HG03045 (cell line): ENCODE results near the gene PTCD1.

Experiments used
- ATAC-seq: cut with Tn5 transposase; IDR thresholded peaks from one replicate; pipeline ENCODE4 v1.9.1; 2021; ENCODE audit warnings: mild to moderate bottlenecking, moderate library complexity; ENCODE audit not compliant: unreplicated experiment

Gene PTCD1

DNA sequence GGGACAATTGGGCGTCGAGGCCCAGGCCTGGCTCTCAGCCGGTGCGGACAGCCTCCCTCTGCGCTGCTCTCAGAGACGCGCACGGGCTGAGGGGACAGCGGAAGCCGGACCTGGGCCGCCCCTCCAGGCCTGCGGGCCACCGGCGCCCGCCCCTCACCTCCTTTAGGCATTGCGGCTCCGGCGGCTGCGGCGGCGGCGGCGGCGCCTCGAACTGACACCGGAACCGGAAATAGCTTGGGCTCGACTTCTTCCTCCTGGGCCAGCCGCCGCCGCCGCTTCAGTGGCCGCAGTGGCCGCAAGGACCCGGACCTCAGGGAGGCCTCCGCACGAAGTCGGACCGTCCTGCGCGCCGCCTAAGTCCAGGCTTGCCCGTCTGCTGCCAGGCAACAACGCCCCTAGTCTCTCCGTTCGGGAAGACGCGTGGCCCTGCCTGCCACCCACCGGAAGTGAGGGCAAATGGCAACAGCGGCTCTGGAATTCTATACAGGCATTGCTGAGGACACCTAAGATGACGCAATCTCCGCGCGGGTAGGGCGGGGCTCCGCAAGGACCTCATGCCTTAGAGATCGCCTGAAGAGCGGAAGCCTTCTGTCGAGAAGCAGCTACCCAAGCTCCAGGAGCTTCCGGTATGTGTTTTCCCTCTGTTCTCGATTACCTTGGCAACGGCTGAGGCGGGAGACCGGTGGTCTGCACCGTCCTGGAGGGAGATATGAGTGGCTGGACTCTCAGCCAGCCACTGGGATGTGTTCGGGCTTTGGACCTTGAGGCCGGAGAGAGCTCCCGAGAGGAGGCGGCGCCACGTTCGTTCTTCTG lies 30.0 kb downstream of the PTCD1 start, which contains the start of the genes BUD31 and PDAP1:
BUD31 (plus strand) TSS at position 591 of the 813 bp plus-strand sequence. CDS start 2,124 bp downstream, outside the sequence.
PDAP1 (minus strand) TSS at position 219 of the 813 bp plus-strand sequence; CDS start at position 170, 49 bp downstream.
- ATAC-seq: peak; percentile 80

DNA sequence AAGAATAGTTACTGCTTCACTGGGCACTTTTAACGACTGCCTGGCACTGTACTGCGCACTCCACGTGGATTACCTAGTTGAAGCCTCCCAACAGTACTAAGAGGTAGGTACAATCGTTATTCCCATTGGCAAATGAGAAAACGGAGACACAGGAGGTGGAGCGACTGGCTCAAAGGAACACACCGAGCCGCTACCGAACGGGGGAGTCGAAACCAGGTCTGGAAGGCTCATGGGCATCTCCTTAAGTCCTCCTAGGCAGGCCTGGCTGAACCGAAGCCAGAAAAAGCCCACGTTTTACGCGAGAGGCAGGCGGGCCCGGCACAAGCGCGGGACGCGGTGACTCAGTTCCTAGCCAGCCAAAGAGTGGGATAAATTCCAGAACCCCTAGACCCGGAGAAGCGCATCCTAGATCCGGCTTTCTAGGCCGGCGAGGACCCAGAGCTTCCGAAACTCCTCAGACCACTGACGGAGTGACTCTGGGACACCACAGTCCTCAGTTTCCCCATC lies 30.7 kb downstream of the PTCD1 start:
- no peak for ATAC-seq

DNA sequence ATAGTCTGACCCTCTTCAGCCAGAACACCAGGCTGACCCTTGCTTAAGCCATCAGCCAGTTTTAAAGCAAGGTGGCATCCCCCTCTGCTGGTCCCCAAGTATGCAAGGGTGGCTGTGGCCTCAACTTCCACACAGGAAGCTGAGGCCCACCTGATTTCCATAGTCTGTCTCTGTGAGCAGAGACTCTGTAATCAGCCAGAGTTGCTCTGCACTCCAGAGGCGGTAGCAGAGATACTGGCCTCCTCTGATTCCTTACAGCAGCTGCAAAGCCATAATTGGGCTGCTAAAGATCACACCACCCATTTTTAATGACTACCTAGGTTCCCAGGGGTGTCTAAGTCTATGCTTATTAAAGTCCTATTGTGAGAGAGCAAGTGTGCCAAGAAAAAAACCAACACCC lies 32.0 kb downstream of the PTCD1 start:
- no peak for ATAC-seq

DNA sequence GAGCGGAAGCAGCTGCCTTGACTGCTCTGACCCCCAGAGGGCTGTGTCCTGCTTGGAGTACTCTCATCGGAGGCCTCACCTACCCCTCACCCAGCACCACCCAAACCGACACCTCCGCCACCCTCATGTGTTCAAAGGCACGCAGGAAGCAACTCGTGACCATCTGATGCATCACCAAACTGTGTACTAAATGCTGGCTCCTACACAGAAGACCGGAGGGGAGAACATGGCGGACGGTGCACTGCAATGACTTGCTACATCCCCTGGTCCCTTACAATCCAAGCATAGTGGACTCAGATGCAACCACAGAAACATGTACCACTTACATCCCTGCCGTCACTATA lies 33.6 kb downstream of the PTCD1 start:
- ATAC-seq: no peak

DNA sequence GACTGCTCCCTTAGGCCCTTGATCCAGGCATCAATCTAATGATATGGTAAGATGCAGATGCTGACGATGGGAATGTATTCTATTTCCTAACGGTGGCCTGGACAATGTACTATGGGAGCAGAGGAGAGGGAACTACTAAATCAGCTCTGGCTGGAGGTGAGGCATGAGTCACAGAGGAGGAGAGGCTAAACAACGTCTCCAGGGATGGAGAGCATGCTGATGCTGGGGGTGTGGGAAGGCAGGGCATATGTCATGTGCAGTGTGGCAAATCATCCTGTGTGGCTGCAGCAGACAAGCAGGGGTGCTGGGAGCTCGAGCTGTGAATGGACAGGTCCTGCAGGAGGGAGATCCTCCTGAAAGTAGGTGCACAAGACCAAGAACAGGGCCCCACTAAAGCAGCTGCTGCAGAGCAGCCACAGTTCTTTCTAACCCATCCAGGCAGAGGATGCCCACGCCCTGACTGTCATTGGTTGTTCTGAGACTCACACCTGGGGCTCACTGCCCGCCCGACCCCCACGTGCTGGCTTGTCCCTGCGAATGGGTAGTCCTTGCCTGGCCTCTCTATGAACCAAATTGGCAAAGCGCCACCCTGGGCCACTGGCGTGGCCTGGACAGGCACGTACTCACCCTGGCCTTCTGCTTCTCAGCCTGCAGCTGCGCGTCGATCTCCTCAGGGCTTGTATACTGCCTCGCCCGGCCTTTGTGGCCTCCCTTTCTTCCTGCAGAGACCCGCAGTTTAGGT lies 34.2 kb downstream of the PTCD1 start:
- ATAC-seq: no peak

DNA sequence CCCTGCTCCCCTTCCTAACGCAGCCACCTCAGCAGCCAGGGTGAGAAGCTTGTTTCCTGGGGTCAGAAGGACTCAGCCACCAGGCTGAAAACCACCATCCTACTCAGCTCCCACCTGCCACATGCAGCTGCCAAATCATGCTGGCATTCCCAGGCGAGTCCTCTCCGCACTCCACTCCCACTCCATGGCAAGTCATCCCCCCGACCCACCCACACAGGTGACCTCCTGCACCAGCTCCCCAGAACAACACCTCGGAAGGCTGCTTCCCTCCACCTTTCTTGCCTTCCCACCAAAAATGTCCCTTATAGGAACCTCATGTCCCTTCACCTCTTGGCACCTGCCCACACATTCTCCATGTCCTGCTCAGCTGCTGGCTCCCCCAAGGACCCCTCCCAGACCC lies 34.8 kb downstream of the PTCD1 start:
- ATAC-seq: no peak

DNA sequence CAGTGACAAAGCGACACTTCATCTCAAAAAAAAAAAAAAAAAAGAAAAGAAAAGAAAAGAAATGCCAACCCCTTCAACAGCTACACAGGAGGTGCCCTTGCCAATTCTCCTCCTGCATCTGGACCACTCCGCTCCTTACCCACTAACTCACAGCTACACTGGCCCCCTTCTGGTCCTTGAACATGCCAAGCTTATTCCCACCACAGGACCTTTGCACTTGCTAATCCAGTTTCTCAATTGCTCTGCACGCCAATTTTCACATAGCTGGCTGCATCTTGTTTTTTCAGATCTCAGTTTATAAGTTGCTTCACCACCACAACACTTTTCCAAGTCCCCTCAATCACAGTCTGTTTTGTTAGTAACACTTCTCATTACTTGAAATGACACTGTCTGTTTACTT lies 35.7 kb downstream of the PTCD1 start:
- ATAC-seq: no peak

DNA sequence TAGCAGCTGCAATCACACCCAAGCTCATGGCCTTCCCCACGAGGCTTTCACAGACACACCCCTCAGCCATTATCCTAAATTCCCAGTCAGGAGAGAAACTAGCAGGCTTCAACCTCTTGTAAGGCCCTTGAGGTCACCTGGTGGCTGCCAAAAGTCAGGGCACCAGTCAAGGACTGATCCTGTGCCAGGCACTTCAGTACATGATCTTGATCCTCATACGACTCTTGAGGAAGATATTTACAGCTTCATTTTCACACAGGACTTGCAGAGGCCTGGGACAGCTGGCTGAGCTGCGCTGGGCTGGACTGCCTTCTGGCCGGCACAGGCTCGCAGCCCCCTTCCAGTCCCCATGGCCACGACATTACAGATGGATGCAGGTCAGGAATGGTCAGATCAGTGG lies 39.0 kb downstream of the PTCD1 start:
- no peak for ATAC-seq

DNA sequence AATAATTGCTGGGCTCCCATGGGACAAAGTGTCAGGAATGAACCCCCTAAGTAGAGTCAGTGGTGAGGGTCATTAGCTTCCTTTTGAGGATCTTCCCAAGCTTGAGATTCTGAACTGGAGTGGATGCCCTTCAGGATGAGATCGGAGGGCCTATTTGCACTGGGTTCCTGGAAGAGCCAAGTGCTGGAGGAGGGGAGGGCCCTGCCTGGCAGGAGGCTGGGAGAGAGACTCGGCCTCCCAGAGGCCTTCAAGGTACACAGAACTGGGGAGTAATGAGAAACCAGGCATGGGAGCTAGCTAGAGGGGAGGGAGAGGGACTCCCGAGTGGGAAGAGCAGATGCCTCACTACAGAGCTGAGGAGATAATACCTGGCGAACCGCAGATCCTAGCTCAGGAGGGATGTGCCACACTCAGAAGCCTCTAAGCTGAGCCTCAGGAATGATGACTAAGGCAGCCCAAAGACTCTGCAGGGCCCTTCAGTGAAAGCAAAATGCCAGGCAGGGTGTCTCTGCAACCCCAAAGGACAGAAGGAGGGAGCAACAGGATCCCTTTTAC lies 39.6 kb downstream of the PTCD1 start:
- no peak for ATAC-seq

DNA sequence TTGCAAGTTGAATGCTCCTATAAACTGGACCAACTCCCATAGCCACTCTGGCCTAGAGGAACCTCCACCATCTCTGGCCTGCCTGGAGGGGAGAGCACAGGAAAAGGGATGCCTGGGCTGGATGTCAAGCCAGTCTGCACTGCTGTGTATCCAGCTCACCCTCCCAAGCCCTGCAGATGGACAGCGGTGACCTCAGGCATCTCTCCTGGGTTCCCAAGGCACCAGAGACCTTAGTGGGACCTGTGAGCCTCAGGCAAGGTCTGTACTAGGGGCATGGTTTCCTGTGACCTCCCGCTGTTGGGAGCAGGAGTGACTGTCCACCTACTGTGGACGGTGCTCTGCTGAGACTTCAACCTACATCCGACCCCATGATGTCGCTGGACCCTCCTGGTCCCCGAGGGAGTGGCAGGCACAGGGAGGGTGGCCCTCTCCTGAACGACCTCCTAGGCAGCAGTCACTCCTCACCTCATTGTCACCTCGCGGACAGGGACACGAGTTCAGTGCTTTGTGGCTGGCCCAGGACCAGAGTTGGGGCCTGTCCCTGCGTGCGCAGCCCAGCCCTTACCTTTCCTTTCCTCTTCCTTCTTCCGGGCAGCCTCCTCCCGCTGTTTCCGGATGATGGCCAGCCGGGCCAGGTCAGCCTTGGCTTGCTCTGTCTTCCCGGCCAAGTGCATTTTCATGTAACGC lies 41.2 kb downstream of the PTCD1 start:
- no peak for ATAC-seq

DNA sequence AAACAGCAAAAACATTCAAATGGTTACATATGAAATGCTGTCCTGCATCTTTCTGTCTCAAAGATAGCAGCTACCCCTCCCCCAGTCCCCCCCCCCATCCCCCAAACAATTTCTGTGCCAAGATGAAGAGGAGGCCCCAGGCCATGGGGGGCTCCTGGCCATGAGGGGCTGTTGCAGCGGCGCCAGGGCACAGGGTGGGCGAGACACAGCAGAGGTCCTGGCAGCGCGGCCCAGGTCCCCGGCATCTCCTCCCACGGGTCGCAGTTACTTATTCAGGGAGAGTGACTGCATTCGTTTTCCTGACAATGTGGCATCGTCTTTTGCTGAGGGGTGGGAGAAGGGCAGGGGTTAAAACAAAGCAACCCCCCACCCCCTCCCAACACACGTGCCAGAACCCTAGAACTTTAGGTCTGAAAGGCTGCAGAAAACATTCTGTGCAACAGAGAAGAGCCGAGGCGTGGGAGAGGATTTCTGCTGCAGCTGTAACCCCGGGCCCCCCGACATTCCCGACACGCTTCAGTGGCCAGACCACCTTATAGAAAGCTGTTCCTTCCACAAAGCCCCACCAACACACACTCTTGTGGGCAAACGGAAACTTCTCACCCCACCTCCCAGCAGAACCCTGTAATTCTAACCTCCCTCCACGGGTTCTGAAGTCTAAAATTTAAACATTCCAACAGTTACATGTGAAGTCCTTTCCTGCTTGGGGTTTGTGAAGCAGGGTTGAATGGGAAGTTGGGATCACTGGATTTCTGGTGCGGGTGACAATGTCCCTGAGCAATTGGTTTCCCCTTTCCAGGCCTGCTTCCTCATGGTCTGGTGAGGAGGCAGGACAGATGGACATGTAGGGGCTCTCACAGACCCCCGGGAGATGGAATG lies 41.9 kb downstream of the PTCD1 start:
- no peak for ATAC-seq

DNA sequence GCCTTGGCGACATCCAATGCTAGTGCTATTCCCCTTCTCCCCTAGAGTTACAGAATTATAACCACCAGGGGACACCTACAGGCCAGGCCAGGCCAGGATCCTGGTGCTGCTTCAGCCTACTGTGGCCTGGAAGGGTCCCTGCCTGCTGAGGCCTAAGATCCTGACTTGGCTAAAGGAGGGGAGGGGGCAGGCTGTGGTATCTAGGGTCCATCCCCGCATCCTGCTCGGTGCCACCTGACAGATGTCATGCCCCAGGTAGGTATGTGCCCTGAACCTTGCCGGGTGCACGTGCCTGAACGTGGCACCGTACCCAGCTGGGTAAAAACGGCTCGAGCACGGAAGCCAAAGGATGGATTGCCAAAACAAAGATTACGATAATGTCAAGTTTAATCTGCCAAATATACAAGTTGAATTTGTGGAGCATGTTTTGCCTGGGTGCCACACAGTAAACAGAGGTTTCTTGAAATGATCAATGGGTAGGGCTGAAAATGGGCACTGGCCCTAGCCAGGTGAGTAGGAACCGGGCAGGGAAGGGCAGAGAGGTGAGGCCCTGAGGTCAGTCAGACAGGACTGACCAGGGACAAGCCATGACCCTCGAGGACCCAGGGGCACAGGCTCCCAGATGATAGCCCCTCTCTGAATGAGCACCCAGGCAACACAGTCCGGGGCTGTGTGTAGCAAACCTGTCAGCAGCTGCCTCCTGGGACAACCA lies 42.8 kb downstream of the PTCD1 start:
- no peak for ATAC-seq

DNA sequence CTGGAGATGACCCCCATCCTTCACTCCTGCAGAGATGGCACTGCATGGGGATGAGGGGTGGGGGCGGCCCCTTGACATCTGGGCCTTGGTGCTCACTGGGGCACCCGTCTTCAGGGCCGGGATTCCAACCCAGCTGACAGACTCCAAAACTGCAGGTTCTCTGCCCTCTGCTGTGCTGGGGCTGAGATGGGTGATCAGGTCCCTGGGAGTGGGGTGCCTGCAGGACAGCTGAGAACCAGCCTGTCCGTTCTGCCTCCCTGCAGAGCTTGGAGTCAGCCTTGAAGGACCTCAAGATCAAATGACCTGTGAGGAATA lies 44.5 kb downstream of the PTCD1 start:
- no peak for ATAC-seq

DNA sequence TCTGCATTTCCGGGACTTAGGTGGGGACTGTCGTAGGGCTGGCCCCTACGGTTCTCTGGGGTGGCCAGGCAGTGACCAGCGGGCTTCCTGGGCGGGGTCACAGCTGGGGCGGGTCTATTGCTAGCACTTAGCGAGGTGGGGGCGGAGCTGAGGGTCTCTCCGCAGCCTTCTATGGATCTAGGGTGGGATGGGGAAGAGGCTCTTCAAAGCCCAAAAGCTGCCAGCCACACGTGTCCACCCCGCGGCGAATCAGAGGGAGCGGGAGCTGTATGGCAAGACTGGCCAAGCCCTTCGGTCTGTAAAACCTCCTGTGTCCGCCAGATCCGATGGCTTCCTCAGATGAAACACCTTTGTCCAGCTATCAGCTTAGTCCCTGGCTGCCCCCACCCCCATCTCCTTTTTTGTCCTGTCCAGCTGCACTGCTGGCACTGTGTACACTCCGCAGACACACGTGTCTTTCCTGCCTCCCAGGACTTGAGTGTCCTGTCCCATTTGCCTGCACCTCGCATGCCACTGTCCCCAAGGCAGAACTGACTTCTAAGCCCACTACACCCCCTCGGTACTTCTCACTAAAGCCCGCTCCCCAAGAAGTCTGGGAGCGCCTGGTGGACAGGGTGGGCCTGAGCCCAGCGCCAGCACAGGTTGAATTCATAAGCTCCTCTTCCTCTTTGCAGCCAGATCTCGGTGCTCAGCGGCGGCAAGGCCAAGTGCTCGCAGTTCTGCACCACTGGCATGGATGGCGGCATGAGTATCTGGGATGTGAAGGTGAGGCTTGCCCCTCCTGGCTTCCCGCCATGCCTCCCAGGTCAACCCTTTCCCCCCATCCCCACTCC lies 45.0 kb downstream of the PTCD1 start:
- no peak for ATAC-seq

DNA sequence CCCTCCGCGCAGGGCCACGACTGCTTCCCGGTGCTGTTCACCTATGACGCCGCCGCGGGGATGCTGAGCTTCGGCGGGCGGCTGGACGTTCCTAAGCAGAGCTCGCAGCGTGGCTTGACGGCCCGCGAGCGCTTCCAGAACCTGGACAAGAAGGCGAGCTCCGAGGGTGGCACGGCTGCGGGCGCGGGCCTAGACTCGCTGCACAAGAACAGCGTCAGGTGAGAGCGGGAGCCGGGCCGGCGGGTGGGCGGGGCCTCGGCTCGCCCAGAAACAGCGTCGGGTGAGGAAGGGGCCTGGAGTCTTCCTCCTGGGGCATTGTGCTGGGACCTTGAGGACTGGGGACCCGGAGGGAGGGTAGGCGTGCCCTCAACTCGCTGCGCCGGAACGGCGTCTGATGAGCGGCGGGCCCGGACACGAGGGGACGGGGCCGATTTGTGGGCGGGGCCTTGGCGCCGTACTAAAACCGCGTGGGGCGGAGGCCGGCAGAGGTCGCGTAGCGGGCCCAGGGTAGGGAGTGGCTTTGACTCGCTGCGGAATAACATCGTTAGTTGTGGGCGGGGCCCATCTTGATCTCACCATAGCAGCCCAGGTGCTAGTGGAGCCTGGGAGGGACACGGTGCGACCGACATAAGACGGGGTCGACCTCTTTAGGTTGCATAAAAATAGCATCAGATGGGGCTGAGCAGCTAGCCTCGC lies 45.8 kb downstream of the PTCD1 start:
- ATAC-seq: peak; percentile 51

DNA sequence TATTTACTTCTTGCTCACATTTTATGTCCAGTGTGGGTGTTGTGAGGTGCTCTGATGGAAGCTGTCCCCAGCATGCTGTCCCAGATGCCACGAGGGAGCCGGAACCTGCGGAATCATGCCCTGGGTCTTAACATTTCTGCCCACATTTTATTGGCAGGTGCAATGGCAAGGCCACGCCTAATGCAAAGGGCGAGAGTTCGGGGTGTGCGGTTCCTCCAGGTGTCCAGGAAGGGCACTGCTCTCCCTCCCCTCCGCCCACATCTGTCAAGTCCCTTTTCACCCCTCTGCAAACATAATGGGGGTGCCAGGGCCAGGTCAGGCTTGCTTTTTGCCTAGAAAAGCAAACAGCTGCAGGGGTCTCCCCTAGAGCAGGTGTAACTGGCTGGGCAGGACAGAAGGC lies 46.6 kb downstream of the PTCD1 start:
- no peak for ATAC-seq

DNA sequence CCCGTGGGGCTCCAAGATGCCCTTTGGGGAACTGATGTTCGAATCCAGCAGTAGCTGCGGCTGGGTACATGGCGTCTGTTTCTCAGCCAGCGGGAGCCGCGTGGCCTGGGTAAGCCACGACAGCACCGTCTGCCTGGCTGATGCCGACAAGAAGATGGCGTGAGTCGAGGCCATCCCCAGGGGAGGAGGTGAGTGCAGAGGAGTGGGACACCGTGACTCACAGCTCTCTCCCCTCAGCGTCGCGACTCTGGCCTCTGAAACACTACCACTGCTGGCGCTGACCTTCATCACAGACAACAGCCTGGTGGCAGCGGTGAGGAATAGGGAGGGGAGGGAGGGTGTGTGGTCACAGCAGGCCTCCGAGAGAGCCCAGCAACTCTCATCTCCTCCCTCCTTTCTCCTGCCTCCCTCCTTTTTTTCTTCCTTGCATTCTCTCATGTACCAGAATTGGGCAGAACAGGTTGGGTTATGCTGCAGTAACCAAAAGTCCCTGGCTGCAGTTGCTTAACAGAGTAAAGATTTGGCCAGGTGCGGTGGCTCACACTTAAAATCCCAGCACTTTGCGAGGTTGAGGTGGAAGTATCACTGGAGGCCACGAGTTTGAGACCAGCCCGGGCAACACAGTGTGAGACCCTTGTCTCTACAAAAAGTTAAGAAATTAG lies 47.5 kb downstream of the PTCD1 start:
- no peak for ATAC-seq

DNA sequence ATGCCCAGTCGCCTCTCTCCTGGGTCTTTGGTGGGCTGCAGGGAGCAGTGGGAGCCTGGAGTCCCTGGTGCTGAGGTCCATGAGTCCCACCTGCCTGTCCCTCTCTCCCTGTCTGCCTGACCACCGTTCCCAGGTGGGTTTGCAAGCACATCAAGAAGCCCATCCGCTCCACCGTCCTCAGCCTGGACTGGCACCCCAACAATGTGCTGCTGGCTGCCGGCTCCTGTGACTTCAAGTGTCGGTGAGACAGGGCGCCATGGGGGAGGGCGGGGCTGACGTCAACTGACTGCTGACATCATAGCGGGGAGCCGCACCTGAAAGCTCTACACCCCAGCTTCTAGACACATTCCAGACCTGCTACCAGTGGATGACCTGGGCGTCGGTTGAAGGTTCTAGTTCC lies 48.8 kb downstream of the PTCD1 start:
- no peak for ATAC-seq
